Sigmoid colon (tissue), 7 donors: Measurements from ENCODE around the gene HACD3. TPM values are rescaled to one million over a fixed set of nuclear protein-coding genes. Genes with fewer than 3 reads are reported as not detected.

Experiments used
- DNase-seq: peaks from one replicate; pipeline ENCODE4 v3.0.0-alpha.2; 2019
- H3K27ac ChIP-seq, 4 donors: fragments of 200-600 bp; sonication (generic); one replicate each; pipeline ENCODE4 v1.5.1; 2016 to 2019; ENCODE audit warnings: mild to moderate bottlenecking in 1 of 4
- H3K27me3 ChIP-seq, 3 donors: fragments of 200-600 bp; sonication (generic); one replicate each; pipeline ENCODE4 v1.5.1; 2019; ENCODE audit warnings: mild to moderate bottlenecking in 1 of 3
- H3K36me3 ChIP-seq, 4 donors: fragments of 200-600 bp; sonication (generic); one replicate each; pipeline ENCODE4 v1.5.1; 2016 to 2019
- H3K4me1 ChIP-seq, 4 donors: fragments of 200-600 bp; sonication (generic); one replicate each; pipeline ENCODE4 v1.5.1; 2017 to 2019
- H3K4me3 ChIP-seq, 4 donors: fragments of 200-600 bp; sonication (generic); one replicate each; pipeline ENCODE4 v1.5.1; 2017 to 2019; ENCODE audit warnings: mild to moderate bottlenecking in 2 of 4, moderate library complexity in 1 of 4
- H3K9me3 ChIP-seq, 4 donors: fragments of 200-600 bp in 3 of 4; sonication (generic) in 3 of 4; one replicate each; pipeline versions ENCODE4 v1.5.1 to v1.6.1; 2013 to 2019
- EP300 ChIP-seq, 4 donors: sonication (generic); formaldehyde crosslinking; IDR thresholded peaks; one replicate each; pipeline ENCODE4 v1.6.1; 2017; ENCODE audit warnings: antibody characterized with exemption in 4 of 4
- POLR2A ChIP-seq, 2 donors: fragments of 450-650 bp; IDR thresholded peaks; one replicate each; pipeline ENCODE4 v1.6.1; 2016; ENCODE audit warnings: antibody characterized with exemption in 2 of 2, mild to moderate bottlenecking in 2 of 2, moderate library complexity in 2 of 2
- POLR2AphosphoS5 ChIP-seq, 4 donors: sonication (generic); formaldehyde crosslinking; IDR thresholded peaks; one replicate each; pipeline ENCODE4 v1.6.1; 2017; ENCODE audit warnings: antibody characterized with exemption in 4 of 4
- WGBS, 2 donors: extraction: QIAGEN DNeasy Blood & Tissue Kit; methylation state at CpG; one replicate each; pipeline ENCODE4 v1.1.7; 2013; 5-methylcytosine and 5-hydroxymethylcytosine counted together
- intact Hi-C: fragments of 100-400 bp; cut with DNase I; formaldehyde crosslinking; loops from one replicate; pipeline ENCODE4 v1.15.1; 2023
- polyA plus RNA-seq, 3 donors: library from polyadenylated mRNA; stranded (reverse); fragments of 200-250 nt; gene quantifications; one replicate each; pipeline ENCODE4 v1.2.3, GENCODE V29; 2013
- total RNA-seq, 4 donors: library from RNA; depleted of rRNA; stranded (reverse); fragments of >200 nt; gene quantifications; one replicate each; pipeline ENCODE4 v1.1.0, GENCODE V29; 2016
- TF ChIP-seq, protein P1 (sequence below), 4 experiments: fragments of 450-650 bp in 3 of 4; fragments of 200-600 bp in 1 of 4; IDR thresholded peaks; one replicate each; pipeline ENCODE4 v1.5.1; 2016 to 2019; ENCODE audit warnings: antibody characterized with exemption in 4 of 4, mild to moderate bottlenecking in 3 of 4, moderate library complexity in 2 of 4
- donor health status: healthy with polysubstance abuse.
- donor health status: Bipolar disorder and iron deficiency.
- donor health status: healthy.

Gene HACD3
- total and polyA plus RNA-seq, 7 donors: 3.0 to 37.2 (median 29.6) TPM

DNA sequence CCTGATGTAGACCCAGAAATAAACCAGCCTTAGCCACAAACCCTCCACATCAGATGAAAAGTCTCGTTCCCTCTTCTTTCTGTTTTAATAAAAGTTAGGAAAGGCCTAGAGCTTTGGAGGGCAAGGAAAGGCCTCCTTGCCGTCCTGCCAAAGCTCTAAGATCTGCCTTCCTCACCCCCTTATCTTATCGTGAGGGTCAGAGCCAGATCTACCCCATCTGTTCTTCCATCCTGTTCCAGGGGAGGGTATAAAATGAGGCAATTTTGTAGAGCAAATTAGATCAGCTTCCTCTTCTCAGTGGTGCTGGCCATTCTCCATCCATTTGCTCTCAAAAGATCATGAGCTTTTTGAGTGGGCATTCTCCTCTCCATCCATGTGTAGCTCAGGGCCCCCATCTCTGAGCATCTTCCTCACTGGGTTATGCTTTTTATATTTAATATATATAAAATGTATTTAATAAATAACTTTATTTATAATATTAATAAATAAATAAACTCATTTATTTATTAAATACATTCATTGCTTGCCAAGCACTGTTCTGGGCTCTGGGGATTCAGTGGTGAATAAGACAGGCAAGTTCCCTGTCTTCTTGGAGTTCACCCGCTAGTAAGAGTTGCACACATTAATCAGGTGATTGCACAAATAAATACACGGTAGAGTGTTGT is 89.5 kb downstream of the HACD3 start:
- TF ChIP-seq POLR2A (IDR thresholded peaks at IDR 0.05) (no peak), POLR2AphosphoS5 (IDR thresholded peaks at IDR 0.05) (no peak), EP300 (IDR thresholded peaks at IDR 0.05) (no peak)
- TF ChIP-seq, protein P1, sequence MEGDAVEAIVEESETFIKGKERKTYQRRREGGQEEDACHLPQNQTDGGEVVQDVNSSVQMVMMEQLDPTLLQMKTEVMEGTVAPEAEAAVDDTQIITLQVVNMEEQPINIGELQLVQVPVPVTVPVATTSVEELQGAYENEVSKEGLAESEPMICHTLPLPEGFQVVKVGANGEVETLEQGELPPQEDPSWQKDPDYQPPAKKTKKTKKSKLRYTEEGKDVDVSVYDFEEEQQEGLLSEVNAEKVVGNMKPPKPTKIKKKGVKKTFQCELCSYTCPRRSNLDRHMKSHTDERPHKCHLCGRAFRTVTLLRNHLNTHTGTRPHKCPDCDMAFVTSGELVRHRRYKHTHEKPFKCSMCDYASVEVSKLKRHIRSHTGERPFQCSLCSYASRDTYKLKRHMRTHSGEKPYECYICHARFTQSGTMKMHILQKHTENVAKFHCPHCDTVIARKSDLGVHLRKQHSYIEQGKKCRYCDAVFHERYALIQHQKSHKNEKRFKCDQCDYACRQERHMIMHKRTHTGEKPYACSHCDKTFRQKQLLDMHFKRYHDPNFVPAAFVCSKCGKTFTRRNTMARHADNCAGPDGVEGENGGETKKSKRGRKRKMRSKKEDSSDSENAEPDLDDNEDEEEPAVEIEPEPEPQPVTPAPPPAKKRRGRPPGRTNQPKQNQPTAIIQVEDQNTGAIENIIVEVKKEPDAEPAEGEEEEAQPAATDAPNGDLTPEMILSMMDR (IDR thresholded peaks at IDR 0.05): no peak
- no peak for DNase-seq
- WGBS, 2 donors: 80 to 90% methylated on average over 5 of the region's 5 CpGs
- H3K27me3 ChIP-seq: no peaks in the 10 kb centered on the region
- no peak overlapping the region for H3K27ac ChIP-seq
- H3K36me3 ChIP-seq: no peaks in the 10 kb centered on the region
- H3K9me3 ChIP-seq: no peaks in the 10 kb centered on the region
- intact Hi-C loops: no loop called here
- H3K4me1 ChIP-seq: no peaks in the 10 kb centered on the region
- no peak overlapping the region for H3K4me3 ChIP-seq

DNA sequence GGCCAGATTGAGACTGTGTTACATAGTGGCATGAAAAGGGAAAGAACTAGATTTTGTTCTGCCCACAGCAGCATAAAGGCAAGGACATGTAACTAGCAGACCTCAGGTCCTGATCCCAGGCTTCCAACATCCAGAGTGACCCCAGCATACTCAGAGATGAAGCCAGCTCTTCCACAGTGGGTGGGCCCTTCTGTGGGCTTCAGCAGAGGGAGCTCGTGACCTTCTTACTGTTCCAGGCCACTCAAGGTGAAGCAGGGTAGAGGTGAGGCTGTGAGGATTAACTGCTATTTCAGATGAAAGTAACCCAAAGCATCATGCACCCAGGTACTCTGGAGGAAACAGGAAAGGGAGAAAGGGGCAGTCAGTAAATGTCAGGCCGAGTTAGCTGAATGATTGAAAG is 90.6 kb downstream of the HACD3 start:
- intact Hi-C loops: no loop called here
- Histone ChIP-seq H3K36me3 (no peaks in the 10 kb centered on the region), H3K9me3 (no peaks in the 10 kb centered on the region), H3K4me1 (no peaks in the 10 kb centered on the region), H3K27me3 (no peaks in the 10 kb centered on the region), H3K4me3 (no peak overlapping the region), H3K27ac (no peak overlapping the region)
- 85 to 88% methylated on average over 2 of the region's 2 CpGs for WGBS, 2 donors
- TF ChIP-seq POLR2A (IDR thresholded peaks at IDR 0.05) (no peak), POLR2AphosphoS5 (IDR thresholded peaks at IDR 0.05) (no peak), EP300 (IDR thresholded peaks at IDR 0.05) (no peak)
- TF ChIP-seq, protein P1 (IDR thresholded peaks at IDR 0.05): no peak
- no peak for DNase-seq

GRCh38 chr15:65621638-65622037 is 91.4 kb downstream of the HACD3 start, which contains the start of gene SLC24A1:
TSS of gene SLC24A1 (plus strand) at chr15:65621938. CDS start at chr15:65624081, 2,143 bp downstream.
- 95 to 96% methylated on average over 6 of the region's 6 CpGs for WGBS, 2 donors
- Histone ChIP-seq H3K4me1 (no peaks in the 10 kb centered on the region), H3K27ac (no peak within 1 kb of the TSS), H3K9me3 (no peaks in the 10 kb centered on the region), H3K27me3 (no peaks in the 10 kb centered on the region), H3K4me3 (no peak within 1 kb of the TSS), H3K36me3 (no peaks in the 10 kb centered on the region)
- intact Hi-C loops: no loop called here
- DNase-seq: no peak
- TF ChIP-seq POLR2A (IDR thresholded peaks at IDR 0.05) (no peak), EP300 (IDR thresholded peaks at IDR 0.05) (no peak), POLR2AphosphoS5 (IDR thresholded peaks at IDR 0.05) (no peak)
- TF ChIP-seq, protein P1 (IDR thresholded peaks at IDR 0.05): no peak

DNA sequence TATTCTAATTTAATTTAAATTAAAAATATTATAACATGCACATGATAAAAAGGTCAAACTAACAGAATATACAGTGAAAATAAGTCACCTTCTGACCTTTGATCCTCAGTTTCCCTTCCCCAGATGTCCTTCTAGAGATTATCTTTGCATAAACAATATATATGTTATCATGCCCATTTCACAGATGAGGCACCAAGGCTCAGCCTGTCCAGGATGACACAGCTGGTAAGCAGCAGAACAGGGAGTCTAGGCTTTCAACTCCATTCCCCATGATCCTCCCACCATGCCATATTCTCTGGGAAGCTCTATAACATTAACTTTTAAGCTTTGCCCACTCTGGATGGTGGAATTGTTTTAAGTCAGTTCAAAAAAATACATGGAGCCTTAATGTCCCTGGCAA is 92.8 kb downstream of the HACD3 start:
- H3K9me3 ChIP-seq: no peaks in the 10 kb centered on the region
- no peaks in the 10 kb centered on the region for H3K4me1 ChIP-seq
- H3K4me3 ChIP-seq: no peak overlapping the region
- H3K27me3 ChIP-seq: no peaks in the 10 kb centered on the region
- intact Hi-C loops: no loop called here
- H3K27ac ChIP-seq: no peak overlapping the region
- DNase-seq: no peak
- TF ChIP-seq EP300 (IDR thresholded peaks at IDR 0.05) (no peak), POLR2A (IDR thresholded peaks at IDR 0.05) (no peak), POLR2AphosphoS5 (IDR thresholded peaks at IDR 0.05) (no peak)
- TF ChIP-seq, protein P1 (IDR thresholded peaks at IDR 0.05): no peak
- no peaks in the 10 kb centered on the region for H3K36me3 ChIP-seq

DNA sequence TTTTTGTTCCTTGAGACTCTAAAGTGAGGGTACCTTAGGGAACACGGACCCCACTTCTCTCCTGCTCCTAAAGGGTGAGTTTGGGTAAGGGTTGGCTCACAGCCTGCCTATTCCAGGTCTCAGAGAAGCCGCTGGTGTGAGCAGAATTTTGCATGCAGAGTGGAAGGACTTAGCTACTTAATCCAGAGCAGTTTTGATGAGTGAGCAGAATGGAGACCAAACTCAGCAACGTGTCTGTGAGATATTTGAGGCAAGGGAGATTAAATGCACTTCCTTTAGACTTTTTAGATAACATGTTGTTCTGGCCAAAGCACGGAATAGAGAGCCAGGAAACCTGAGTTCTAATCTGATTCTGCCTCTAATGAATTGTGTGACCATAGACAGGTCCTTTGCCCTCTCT is 96.6 kb downstream of the HACD3 start:
- 85 to 86% methylated on average over 4 of the region's 4 CpGs for WGBS, 2 donors
- H3K27me3 ChIP-seq: no peaks in the 10 kb centered on the region
- no peak for TF ChIP-seq EP300 (IDR thresholded peaks at IDR 0.05)
- no peak for TF ChIP-seq POLR2AphosphoS5 (IDR thresholded peaks at IDR 0.05)
- TF ChIP-seq, protein P1 (IDR thresholded peaks at IDR 0.05): no peak
- TF ChIP-seq POLR2A (IDR thresholded peaks at IDR 0.05): no peak
- H3K4me3 ChIP-seq: no peak overlapping the region
- H3K36me3 ChIP-seq: no peaks in the 10 kb centered on the region
- H3K27ac ChIP-seq: no peak overlapping the region
- intact Hi-C loops: no loop called here
- no peak for DNase-seq
- no peaks in the 10 kb centered on the region for H3K9me3 ChIP-seq
- H3K4me1 ChIP-seq: no peaks in the 10 kb centered on the region
